Measurements from ENCODE around the gene SH3TC1.

- TF ChIP-seq CTCF (IDR thresholded peaks at IDR 0.05): no peak
- no peak for TF ChIP-seq POLR2A (IDR thresholded peaks at IDR 0.05)
Observed at GRCh38 chr4:8289956-8290700, 91.0 kb downstream of the SH3TC1 start.
